Right kidney (tissue), 1 donor: ENCODE data around the gene ZNF124.

Source experiments
- DNase-seq: peaks from one replicate; pipeline ENCODE4 v3.0.0-alpha.2; 2016

The ZNF124 gene

GRCh38 chr1:247113733-247114271, 58.0 kb downstream of the ZNF124 start:
- no peak for DNase-seq

- DNase-seq, result no peak
Observed at GRCh38 chr1:247113094-247113497, 58.7 kb downstream of the ZNF124 start.

- no peak for DNase-seq
Observed at GRCh38 chr1:247112479-247112781, 59.4 kb downstream of the ZNF124 start.

DNA sequence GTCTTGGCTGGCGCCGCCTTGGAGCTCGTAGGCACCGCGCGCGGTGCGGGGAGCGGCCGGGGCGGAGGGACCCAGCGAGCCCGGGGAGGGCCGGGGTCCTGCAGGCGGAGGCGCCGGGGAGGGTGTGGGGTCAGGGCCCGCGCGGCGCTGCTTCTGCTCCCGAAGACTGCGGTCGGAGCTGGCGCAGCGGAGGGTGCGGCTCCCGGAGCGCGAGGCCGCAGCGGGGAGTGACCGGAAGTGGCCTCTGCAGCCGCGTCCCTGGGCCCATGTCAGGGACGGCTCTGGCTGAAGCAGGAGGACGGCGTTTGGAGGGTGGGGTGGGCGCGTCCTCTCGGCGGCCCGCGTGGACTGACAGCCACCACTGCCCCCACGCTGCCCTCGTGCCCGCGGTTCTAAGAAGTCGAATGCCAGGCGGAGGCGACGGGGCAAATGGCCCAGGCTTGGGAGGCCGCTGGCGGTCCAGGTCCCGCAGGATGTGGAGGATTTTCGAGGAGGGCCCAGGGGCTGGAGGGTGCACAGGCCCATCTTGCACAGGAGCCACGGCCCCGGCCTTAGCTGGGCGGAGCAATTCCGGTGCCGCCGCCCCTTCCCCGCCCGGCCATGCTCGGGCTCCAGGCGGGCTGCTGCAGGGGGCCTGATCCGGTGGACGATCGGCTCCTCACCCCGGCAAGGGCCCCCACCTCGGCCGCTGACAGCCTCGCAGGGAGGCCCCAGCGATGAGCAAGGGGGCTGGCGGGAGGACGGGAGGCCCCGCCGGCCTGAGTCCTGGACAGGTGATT, 59.9 kb downstream of the ZNF124 start:
- DNase-seq, result peak; percentile 85

DNA sequence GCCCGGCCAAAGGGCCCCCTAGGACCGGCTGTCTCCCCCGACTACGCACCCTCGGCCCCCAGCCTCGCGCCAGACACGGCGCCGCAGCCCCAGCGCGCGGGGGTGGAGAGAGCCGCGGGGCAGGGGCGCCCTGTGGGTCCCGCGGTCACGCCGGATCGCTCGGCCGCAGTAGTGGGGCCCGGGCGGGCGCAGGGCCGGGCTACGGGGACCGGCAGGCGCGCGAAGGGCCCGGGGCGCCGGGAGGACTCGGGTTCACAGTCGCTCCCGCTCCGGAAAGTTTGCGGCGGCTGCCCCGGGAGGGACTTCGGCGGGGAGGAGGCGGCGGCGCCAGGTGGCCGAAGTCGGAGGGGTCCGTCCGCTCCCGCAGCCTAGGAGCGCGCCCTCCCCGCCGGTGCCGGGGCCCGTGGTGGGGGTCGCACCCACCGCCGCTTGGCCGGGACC, 60.5 kb downstream of the ZNF124 start:
- peak; percentile 84 for DNase-seq

GRCh38 chr1:247110627-247111258, 61.1 kb downstream of the ZNF124 start:
- DNase-seq, result peak; percentile 73

GRCh38 chr1:247107694-247108093, 64.1 kb downstream of the ZNF124 start:
- no peak for DNase-seq

DNA sequence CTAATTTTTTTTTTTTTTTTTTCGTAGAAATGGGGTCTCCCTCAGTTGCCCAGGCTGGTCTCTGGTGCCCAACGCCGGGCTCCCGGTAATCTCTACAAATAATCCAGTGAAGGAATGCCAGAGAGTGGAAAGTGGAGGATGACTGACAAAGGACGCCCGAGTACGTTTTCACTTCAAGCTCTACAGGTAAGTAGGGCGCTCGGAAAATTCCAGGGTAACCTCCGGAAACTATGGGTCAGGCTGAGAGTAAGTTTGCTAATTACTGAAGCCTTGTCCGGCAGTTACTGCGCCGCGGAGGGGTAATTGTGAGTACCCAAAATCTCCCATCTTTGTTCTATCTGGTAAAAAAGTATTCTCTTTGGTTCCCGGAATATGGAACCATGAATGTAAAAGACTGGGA, 65.9 kb downstream of the ZNF124 start:
- no peak for DNase-seq
